Loucy (cell line): ENCODE results near the gene SEMA6A.

Experiments used
- H2AFZ ChIP-seq: fragments of 200-600 bp; sonication (generic); 2 replicates; pipeline ENCODE4 v1.6.0; 2016; ENCODE audit warnings: antibody characterized with exemption, mild to moderate bottlenecking, low read length, moderate library complexity
- H3F3A ChIP-seq: fragments of 200-600 bp; 2 replicates; pipeline ENCODE4 v1.6.0; 2016; ENCODE audit warnings: antibody characterized with exemption, low read depth, mild to moderate bottlenecking
- H3K27me3 ChIP-seq: fragments of 200-600 bp; sonication (generic); 2 replicates; pipeline ENCODE4 v1.6.1; 2014; ENCODE audit warnings: low read length, mild to moderate bottlenecking; ENCODE audit not compliant: insufficient read depth, poor library complexity, severe bottlenecking
- H3K36me3 ChIP-seq: fragments of 200-600 bp; sonication (generic); 2 replicates; pipeline ENCODE4 v1.6.1; 2016; ENCODE audit warnings: low read length; ENCODE audit not compliant: insufficient read depth
- H3K4me1 ChIP-seq: fragments of 200-600 bp; sonication (generic); 2 replicates; pipeline ENCODE4 v1.5.1; 2014; ENCODE audit warnings: low read length, mild to moderate bottlenecking; ENCODE audit not compliant: insufficient read depth, poor library complexity, severe bottlenecking
- H3K4me2 ChIP-seq: fragments of 200-600 bp; sonication (generic); 2 replicates; pipeline ENCODE4 v1.6.0; 2014; ENCODE audit warnings: antibody characterized with exemption, low read length, low read depth, mild to moderate bottlenecking; ENCODE audit not compliant: poor library complexity, severe bottlenecking
- H3K4me3 ChIP-seq: fragments of 200-600 bp; sonication (generic); 2 replicates; pipeline ENCODE4 v1.5.1; 2014; ENCODE audit warnings: low read length, mild to moderate bottlenecking, mixed read lengths; ENCODE audit not compliant: poor library complexity, severe bottlenecking
- H3K79me2 ChIP-seq: fragments of 200-600 bp; sonication (generic); 2 replicates; pipeline ENCODE4 v1.6.1; 2014; ENCODE audit warnings: low read length; ENCODE audit not compliant: insufficient read depth
- H3K9ac ChIP-seq: fragments of 200-600 bp; sonication (generic); 2 replicates; pipeline ENCODE4 v1.6.0; 2014; ENCODE audit warnings: mild to moderate bottlenecking, low read depth, low read length, moderate library complexity; ENCODE audit not compliant: poor library complexity, severe bottlenecking
- H3K9me2 ChIP-seq: fragments of 200-600 bp; sonication (generic); replicated peaks from 2 replicates; pipeline ENCODE4 v1.6.1; 2016; ENCODE audit warnings: low read depth, low read length, mixed read lengths
- H3K9me3 ChIP-seq: fragments of 200-600 bp; sonication (generic); 2 replicates; pipeline ENCODE4 v1.6.1; 2014; ENCODE audit warnings: mild to moderate bottlenecking, antibody characterized with exemption, low read length, low read depth; ENCODE audit not compliant: insufficient read depth
- H4K20me1 ChIP-seq: fragments of 200-600 bp; sonication (generic); 2 replicates; pipeline ENCODE4 v1.6.0; 2014; ENCODE audit warnings: antibody characterized with exemption, low read length, mild to moderate bottlenecking; ENCODE audit not compliant: insufficient read depth, poor library complexity, severe bottlenecking
- CTCF ChIP-seq: fragments of 200-600 bp; sonication (generic); conservative IDR thresholded peaks from 2 replicates; pipeline ENCODE4 v1.5.1; 2014; ENCODE audit warnings: mild to moderate bottlenecking, antibody characterized with exemption, low read length
- EZH2phosphoT487 ChIP-seq: fragments of 200-600 bp; IDR thresholded peaks from 2 replicates; pipeline ENCODE4 v1.6.1; 2018; ENCODE audit warnings: antibody characterized with exemption, mild to moderate bottlenecking, moderate library complexity, borderline replicate concordance

Gene SEMA6A

GRCh38 chr5:116409591-116410296, 164.9 kb downstream of the SEMA6A start:
- no peaks in the 10 kb centered on the region for H3K4me1 ChIP-seq

DNA sequence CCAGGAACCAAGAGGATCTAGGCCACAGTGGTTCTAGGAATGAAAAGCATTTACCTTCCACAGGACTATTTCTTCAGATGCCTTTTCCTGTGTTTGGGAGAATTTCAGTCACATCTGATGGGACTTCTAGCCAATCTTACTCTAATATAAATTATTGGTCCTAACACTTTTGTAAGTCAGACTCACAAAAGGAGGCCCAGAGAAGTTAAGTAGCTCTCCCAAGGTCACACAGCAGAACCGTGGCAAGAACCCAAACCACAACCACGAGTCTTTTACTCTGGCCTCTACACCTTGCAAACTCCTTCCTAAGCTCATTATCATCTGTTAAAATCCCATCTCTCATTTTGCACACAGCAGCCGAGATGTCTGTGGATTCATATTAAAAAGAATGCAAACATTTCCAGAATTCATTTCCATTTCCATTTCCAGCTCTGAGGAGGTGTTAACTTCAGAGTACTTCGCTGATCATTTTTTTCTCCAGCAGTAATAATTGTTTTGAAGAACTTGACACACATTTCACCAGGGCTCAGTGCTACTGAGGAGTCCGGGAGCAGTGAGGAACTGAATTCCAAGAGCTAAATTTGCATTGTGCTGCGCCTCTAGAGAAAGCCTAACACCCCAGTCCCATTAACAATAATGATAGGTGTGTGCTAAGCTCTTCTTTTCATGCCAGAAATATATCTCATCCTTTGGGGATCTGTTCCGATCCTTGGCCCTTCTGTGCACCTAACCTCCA, 168.1 kb downstream of the SEMA6A start:
- Histone ChIP-seq H2AFZ (no peak overlapping the region), H3K79me2 (no peaks in the 10 kb centered on the region), H3K9ac (no peak overlapping the region), H4K20me1 (no peaks in the 10 kb centered on the region), H3K4me3 (no peak overlapping the region), H3K36me3 (no peaks in the 10 kb centered on the region), H3F3A (no peaks in the 10 kb centered on the region), H3K9me3 (no peaks in the 10 kb centered on the region), H3K4me1 (no peaks in the 10 kb centered on the region), H3K9me2 (no peaks in the 10 kb centered on the region), H3K27me3 (no peaks in the 10 kb centered on the region), H3K4me2 (no peak overlapping the region)
- TF ChIP-seq EZH2phosphoT487: no peak
- no peak for TF ChIP-seq CTCF

More at GRCh38 chr5:116409591-116410296, 164.9 kb downstream of the SEMA6A start:
- H3K9me3 ChIP-seq: no peaks in the 10 kb centered on the region
- TF ChIP-seq CTCF (no peak), EZH2phosphoT487 (no peak)
- no peak overlapping the region for H3K4me3 ChIP-seq
- H4K20me1 ChIP-seq: no peaks in the 10 kb centered on the region
- H3K4me2 ChIP-seq: no peak overlapping the region
- H3K9me2 ChIP-seq: no peaks in the 10 kb centered on the region
- H3K27me3 ChIP-seq: no peaks in the 10 kb centered on the region
- H3K79me2 ChIP-seq: no peaks in the 10 kb centered on the region
- H3F3A ChIP-seq: no peaks in the 10 kb centered on the region
- no peaks in the 10 kb centered on the region for H3K36me3 ChIP-seq
- H3K9ac ChIP-seq: no peak overlapping the region
- no peak overlapping the region for H2AFZ ChIP-seq

DNA sequence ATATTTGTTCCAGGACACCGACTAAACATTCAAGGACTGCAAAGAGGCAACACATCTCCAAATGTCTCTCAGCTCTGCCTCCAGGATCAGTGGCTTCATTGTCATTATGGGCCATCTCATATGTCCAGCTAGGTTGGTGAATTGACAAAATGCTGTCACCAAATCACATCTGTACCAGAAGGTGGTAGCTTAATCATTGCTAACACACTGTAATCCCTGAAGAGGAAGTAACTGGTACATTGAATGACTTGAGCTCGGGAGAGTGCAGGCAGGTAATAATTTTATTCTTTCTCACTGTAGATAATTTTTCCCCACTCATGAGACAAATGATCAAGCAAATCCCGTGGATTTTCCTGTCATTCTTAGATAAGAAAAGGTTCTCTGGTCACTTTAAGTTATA, 169.8 kb downstream of the SEMA6A start:
- no peaks in the 10 kb centered on the region for H3F3A ChIP-seq
- no peak overlapping the region for H3K4me2 ChIP-seq

More for the DNA sequence above, 169.8 kb downstream of the SEMA6A start:
- TF ChIP-seq EZH2phosphoT487 (no peak), CTCF (no peak)
- no peaks in the 10 kb centered on the region for H3K79me2 ChIP-seq
- H3K27me3 ChIP-seq: no peaks in the 10 kb centered on the region
- H3K9me2 ChIP-seq: no peaks in the 10 kb centered on the region
- H3K9ac ChIP-seq: no peak overlapping the region
- no peaks in the 10 kb centered on the region for H3K4me1 ChIP-seq
- H4K20me1 ChIP-seq: no peaks in the 10 kb centered on the region
- no peak overlapping the region for H2AFZ ChIP-seq
- H3K36me3 ChIP-seq: no peaks in the 10 kb centered on the region
- H3K9me3 ChIP-seq: no peaks in the 10 kb centered on the region
- no peak overlapping the region for H3K4me3 ChIP-seq
